SJSA1 (cell line): ENCODE data around the gene SHMT2. TPM values are rescaled to one million over a fixed set of nuclear protein-coding genes. Genes with fewer than 3 reads are reported as not detected.

Experiments
- DNase-seq, 2 experiments: peaks; one replicate each; pipeline ENCODE4 v3.0.0-alpha.2; 2015 to 2020; ENCODE audit warnings: low spot score in 2 of 2, low read depth in 1 of 2
- H3K27ac ChIP-seq: fragments of 250-450 bp; sonication (Bioruptor Pico); 2 replicates; pipeline ENCODE4 v1.5.1; 2020; ENCODE audit warnings: mild to moderate bottlenecking, moderate library complexity
- H3K27me3 ChIP-seq: fragments of 250-450 bp; sonication (Bioruptor Pico); replicated peaks from 2 replicates; pipeline ENCODE4 v1.5.1; 2020; ENCODE audit warnings: mild to moderate bottlenecking, moderate library complexity
- H3K36me3 ChIP-seq: fragments of 250-450 bp; sonication (Bioruptor Pico); 2 replicates; pipeline ENCODE4 v1.5.1; 2020; ENCODE audit warnings: mild to moderate bottlenecking
- H3K4me1 ChIP-seq: fragments of 250-450 bp; sonication (Bioruptor Pico); replicated peaks from 2 replicates; pipeline ENCODE4 v1.6.1; 2021; ENCODE audit warnings: mild to moderate bottlenecking
- H3K4me3 ChIP-seq: fragments of 250-450 bp; sonication (Bioruptor Pico); 2 replicates; pipeline ENCODE4 v1.5.1; 2020; ENCODE audit warnings: mild to moderate bottlenecking
- H3K9me3 ChIP-seq: fragments of 250-450 bp; sonication (Bioruptor Pico); replicated peaks from 2 replicates; pipeline ENCODE4 v1.5.1; 2020; ENCODE audit warnings: mild to moderate bottlenecking
- total RNA-seq: library from RNA; depleted of rRNA; stranded (reverse); fragments of >200 nt; shearing (Covaris generic); gene quantifications from 2 replicates; pipeline ENCODE4 v1.2.3, GENCODE V29; 2014

Gene SHMT2
- total RNA-seq, 1 experiment from 2014 or later = 130 TPM

GRCh38 chr12:57221169-57221917 lies 8.2 kb upstream of the SHMT2 start:
- DNase-seq = no peak
- H3K36me3 ChIP-seq = no peaks in the 10 kb centered on the region
- peaks cover 54% of the 10 kb centered on the region for H3K27me3 ChIP-seq
- no peaks in the 10 kb centered on the region; the same call in 1 of the 2 replicates for H3K9me3 ChIP-seq
- no peak overlapping the region for H3K4me3 ChIP-seq
- no peak overlapping the region for H3K27ac ChIP-seq
- peaks cover 12% of the 10 kb centered on the region for H3K4me1 ChIP-seq

- Histone ChIP-seq H3K27me3 (peaks cover 44% of the 10 kb centered on the region), H3K27ac (no peak overlapping the region), H3K9me3 (no peaks in the 10 kb centered on the region), H3K36me3 (no peaks in the 10 kb centered on the region), H3K4me1 (peaks cover 1% of the 10 kb centered on the region; the same call in 1 of the 2 replicates), H3K4me3 (no peak overlapping the region)
- no peak for DNase-seq
Measured at GRCh38 chr12:57222286-57223190, 7.0 kb upstream of the SHMT2 start.

- H3K4me3 ChIP-seq = no peak overlapping the region
- no peaks in the 10 kb centered on the region for H3K9me3 ChIP-seq
- no peak for DNase-seq
Measured at GRCh38 chr12:57223191-57224165, 6.0 kb upstream of the SHMT2 start.

GRCh38 chr12:57224278-57224972 lies 5.1 kb upstream of the SHMT2 start:
- Histone ChIP-seq H3K27ac (no peak overlapping the region), H3K9me3 (no peaks in the 10 kb centered on the region), H3K4me1 (peaks cover 5% of the 10 kb centered on the region), H3K27me3 (peaks cover 27% of the 10 kb centered on the region), H3K36me3 (no peaks in the 10 kb centered on the region), H3K4me3 (no peak overlapping the region)
- no peak for DNase-seq

More at GRCh38 chr12:57223191-57224165, 6.0 kb upstream of the SHMT2 start:
- peaks cover 36% of the 10 kb centered on the region for H3K27me3 ChIP-seq
- no peaks in the 10 kb centered on the region for H3K4me1 ChIP-seq
- H3K36me3 ChIP-seq = no peaks in the 10 kb centered on the region
- no peak overlapping the region for H3K27ac ChIP-seq

GRCh38 chr12:57224973-57225679 lies 4.4 kb upstream of the SHMT2 start:
- Histone ChIP-seq H3K9me3 (no peaks in the 10 kb centered on the region), H3K36me3 (no peaks in the 10 kb centered on the region), H3K27me3 (peaks cover 20% of the 10 kb centered on the region), H3K27ac (no peak overlapping the region), H3K4me3 (no peak overlapping the region), H3K4me1 (peaks cover 5% of the 10 kb centered on the region)
- DNase-seq = no peak

- no peak overlapping the region for H3K4me3 ChIP-seq
- DNase-seq = no peak
- no peaks in the 10 kb centered on the region for H3K9me3 ChIP-seq
- peaks cover 10% of the 10 kb centered on the region for H3K4me1 ChIP-seq
- no peaks in the 10 kb centered on the region for H3K36me3 ChIP-seq
- H3K27ac ChIP-seq = no peak overlapping the region
- peaks cover 14% of the 10 kb centered on the region for H3K27me3 ChIP-seq
Measured at GRCh38 chr12:57225680-57226210, 3.8 kb upstream of the SHMT2 start.

- H3K4me1 ChIP-seq = peaks cover 15% of the 10 kb centered on the region
- peaks cover 9% of the 10 kb centered on the region for H3K36me3 ChIP-seq
- no peaks in the 10 kb centered on the region for H3K9me3 ChIP-seq
- H3K4me3 ChIP-seq = no peak overlapping the region
- peaks cover 4% of the 10 kb centered on the region; the same call in 1 of the 2 replicates for H3K27me3 ChIP-seq
- no peak for DNase-seq
- no peak overlapping the region for H3K27ac ChIP-seq
Measured at GRCh38 chr12:57226588-57227314, 2.8 kb upstream of the SHMT2 start.

GRCh38 chr12:57227315-57228115 lies 2.0 kb upstream of the SHMT2 start:
- no peaks in the 10 kb centered on the region for H3K27me3 ChIP-seq
- no peak overlapping the region for H3K4me3 ChIP-seq
- H3K9me3 ChIP-seq = no peaks in the 10 kb centered on the region
- H3K27ac ChIP-seq = no peak overlapping the region
- no peak for DNase-seq
- H3K36me3 ChIP-seq = peaks cover 17% of the 10 kb centered on the region
- H3K4me1 ChIP-seq = peaks cover 15% of the 10 kb centered on the region

- Histone ChIP-seq H3K27me3 (no peaks in the 10 kb centered on the region), H3K4me3 (peak overlapping the region; percentile 55), H3K4me1 (peaks cover 15% of the 10 kb centered on the region), H3K36me3 (peaks cover 33% of the 10 kb centered on the region), H3K27ac (peak overlapping the region; percentile 75; the same call in 1 of the 2 replicates), H3K9me3 (no peaks in the 10 kb centered on the region)
- no peak for DNase-seq
Measured at GRCh38 chr12:57229046-57229633, 371 bp upstream of the SHMT2 start.

- Histone ChIP-seq H3K4me3 (peak overlapping the region; percentile 55), H3K36me3 (peaks cover 46% of the 10 kb centered on the region), H3K27me3 (no peaks in the 10 kb centered on the region), H3K27ac (peak overlapping the region; percentile 75), H3K9me3 (no peaks in the 10 kb centered on the region), H3K4me1 (peaks cover 15% of the 10 kb centered on the region)
- no peak for DNase-seq
Measured at GRCh38 chr12:57230381-57231155, 1.1 kb downstream of the SHMT2 start.
